Fibroblast of skin of left quadriceps (primary cell): ENCODE measurements around the gene HABP4.

Source experiments
- DNase-seq, 2 experiments: peaks; one replicate each; pipeline ENCODE4 v3.0.0-alpha.2; 2013; ENCODE audit warnings: low read depth in 2 of 2

The HABP4 gene, protein sequence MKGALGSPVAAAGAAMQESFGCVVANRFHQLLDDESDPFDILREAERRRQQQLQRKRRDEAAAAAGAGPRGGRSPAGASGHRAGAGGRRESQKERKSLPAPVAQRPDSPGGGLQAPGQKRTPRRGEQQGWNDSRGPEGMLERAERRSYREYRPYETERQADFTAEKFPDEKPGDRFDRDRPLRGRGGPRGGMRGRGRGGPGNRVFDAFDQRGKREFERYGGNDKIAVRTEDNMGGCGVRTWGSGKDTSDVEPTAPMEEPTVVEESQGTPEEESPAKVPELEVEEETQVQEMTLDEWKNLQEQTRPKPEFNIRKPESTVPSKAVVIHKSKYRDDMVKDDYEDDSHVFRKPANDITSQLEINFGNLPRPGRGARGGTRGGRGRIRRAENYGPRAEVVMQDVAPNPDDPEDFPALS

DNA sequence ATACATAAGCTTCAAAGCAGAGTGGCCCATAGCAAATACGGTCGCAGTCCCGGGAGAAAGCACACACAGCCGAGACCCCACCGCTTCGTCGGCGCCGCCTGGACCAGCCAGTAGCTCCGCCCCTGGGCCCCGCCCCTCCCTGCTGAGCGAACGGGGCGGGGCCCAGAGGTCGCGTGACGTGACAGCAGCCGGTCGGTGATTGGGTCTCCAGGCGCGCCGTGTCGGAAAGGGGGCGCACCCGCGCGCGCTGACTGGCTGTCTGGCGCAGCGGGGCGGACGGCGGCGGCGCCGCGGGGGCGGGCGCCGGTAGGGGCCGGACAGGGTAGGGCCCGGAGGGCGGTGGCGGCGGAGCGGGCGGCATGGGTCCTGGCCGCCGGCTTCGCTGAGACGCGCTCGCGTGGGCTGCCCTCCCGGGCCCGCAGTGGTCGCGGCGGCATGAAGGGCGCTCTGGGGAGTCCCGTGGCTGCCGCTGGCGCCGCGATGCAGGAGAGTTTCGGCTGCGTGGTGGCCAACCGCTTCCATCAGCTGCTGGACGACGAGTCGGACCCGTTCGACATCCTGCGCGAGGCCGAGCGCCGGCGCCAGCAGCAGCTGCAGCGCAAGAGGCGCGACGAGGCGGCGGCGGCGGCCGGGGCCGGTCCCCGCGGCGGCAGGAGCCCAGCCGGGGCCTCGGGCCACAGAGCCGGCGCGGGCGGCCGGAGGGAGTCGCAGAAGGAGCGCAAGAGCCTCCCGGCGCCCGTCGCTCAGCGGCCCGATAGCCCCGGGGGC lies at the start of gene HABP4:
HABP4 (plus strand) TSS at position 325 of the 768 bp plus-strand sequence; CDS start at position 436, 111 bp downstream.
- peak; percentile 84 to 87 for DNase-seq

DNA sequence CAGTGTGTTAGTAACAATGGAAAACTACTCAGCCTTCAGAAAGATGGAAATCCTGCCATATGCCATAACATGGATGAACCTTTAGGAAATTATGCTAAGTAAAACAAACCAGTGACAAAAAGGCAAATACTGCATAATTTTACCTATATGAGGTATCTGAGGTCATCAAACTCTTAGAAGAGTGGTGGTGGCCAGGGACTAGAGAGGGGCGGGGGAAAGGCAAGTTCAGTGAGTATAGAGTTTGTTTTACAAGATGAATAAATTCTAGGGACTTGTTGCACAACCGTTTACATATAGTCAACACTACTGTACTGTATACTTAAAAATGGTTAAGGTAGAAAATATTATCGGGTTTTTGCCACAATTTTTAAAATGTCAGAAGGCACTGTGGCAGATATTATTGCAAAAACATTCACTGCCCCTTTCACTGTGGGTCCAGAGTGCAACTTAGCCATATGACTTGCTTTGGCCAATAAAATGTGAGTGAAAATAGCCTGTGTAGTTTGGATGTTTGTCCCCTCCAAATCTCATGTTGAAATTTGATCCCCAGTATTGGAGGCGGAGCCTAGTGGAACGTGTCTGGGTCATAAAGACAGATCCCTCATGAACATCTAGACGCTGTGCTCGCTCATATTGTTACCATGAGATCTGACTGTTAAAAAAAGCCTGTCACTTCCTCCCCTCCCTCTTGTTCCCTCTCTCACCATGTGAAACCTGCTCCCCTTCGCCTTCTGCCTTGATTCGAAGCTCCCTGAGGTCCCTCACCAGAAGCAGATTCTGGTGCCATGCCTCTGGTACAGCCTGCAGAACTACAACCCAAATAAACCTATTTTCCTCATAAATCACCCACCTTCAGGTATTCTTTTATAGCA lies 41.3 kb upstream of the HABP4 start:
- DNase-seq, result no peak

DNA sequence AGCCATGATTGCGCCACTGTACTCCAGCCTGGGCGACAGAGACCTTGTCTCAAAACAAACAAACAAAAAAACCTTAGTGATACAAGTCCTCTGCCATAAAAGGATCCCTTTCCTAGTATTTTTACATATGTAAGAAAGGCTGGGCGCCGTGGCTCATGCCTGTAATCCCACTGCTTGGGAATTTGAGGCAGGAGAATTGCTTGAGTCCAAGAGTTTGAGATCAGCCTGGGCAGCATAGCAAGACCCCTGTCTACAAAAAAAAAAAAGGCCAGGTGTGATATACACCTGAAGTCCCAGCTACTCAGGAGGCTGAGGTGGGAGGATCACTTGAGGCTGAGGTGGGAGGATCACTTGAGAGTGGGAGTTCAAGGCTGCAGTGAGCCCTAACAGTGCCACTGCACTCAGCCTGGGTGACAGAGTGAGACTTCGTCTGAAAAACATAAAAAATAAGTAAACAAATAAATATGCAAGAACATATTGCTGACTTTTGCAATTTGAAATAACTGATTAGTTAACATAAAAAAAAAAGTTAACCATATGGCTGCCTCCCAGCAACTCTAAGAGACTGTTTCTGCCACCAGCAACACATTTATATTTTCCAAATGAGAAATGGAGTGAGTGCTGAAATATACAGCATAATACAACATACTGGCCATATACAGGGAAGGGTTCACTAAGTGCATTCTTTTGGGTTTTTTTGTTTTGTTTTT lies 38.7 kb upstream of the HABP4 start:
- no peak for DNase-seq

DNA sequence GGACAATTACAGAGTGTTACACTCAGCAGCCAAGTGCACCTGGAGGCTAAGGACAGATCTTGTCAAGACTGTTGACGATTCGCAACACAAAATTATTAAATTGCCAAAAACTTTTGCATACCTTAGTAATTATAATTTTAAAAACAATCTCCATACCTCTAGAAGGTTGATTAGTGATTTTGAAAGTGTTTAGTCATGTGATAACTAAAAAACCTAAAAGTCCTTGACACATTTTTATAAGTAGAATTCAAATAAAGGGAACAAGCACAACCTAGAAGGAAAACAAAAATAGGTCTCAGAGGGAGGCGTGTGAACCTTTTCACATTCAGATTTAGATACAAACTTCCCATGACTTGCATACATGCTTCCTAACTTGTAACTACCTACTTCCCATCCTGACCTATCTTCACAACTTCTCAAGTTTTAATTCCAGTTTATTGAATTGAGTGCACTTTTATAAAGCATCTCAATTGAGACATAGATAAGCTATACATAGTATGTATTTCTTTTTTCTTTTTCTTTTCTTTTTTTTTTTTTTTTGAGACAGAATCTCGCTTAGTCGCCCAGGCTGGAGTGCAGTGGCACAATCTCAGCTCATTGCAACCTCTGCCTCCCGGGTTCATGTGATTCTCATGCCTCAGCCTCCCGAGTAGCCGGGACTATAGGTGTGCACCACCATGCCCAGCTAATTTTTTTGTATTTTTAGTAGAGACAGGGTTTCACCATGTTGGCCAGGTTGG lies 37.6 kb upstream of the HABP4 start:
- DNase-seq, result no peak

DNA sequence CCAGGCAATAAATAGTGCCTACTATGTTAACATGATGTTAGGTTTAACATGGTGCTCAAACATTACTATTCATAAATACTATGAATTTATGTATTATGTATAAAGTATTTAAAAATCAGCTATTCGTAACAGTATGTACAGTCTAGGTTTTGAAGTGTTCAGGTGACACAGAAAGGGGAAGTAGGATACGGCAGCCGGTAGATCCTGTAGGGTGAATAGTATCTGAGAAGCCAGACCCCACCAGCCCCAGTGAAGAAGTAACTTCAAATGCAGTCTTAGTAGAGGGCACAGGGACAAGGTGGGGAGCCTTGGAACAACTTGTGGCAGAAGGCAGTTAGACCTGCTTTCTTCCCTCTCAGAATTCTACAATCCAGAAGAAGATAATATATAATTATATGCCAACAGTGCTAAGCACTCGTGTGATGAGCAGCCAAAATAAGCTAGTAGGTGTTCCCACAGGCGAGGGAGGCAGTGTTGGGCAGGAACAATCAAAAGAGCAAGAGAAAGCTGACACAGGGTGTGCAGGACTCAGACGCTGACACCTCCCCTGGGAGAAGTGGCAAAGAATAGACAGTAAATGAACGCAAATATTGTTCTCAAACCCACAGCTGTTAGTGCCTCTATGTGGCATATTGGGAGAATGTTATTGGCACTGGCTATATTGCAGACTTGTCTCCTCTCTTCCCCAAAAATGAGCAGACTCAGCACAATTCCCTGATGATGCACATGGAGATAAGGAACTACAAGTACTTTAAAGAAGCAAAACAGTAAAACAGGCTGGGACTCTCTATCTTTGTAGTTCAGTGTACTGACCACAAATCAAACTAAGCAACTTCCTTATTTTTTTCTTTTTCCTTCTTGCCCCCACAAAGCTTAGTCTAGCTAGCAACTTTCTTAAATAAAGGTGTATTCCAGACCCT lies 36.4 kb upstream of the HABP4 start:
- DNase-seq, result no peak

DNA sequence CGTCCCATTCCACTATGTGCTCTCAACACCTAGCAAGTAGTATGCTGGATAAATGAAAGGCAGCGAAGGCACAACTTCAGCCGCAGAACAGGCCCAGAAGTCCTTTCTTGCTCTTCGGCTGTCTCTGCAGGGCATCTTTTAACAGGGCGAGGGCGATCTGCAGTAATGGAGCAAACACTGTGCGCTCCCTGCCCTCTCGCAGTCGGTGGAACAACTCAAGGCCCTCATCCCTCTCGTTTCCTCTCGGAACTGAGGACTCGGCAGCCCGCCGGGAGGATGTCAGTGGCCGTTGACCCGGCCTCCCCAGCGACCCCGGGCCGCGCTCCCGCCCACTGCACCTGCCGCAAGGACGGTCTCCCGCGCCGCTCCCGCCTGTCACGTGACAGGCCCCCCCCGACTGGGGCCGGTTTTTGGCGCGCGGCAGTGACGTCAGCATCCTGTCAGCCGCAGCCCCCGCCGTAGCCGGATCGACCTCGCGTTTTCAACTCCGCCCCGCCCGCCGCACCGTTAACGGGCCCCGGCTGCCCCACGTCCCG lies 32.9 kb upstream of the HABP4 start:
- peak; percentile 37 to 49 for DNase-seq

DNA sequence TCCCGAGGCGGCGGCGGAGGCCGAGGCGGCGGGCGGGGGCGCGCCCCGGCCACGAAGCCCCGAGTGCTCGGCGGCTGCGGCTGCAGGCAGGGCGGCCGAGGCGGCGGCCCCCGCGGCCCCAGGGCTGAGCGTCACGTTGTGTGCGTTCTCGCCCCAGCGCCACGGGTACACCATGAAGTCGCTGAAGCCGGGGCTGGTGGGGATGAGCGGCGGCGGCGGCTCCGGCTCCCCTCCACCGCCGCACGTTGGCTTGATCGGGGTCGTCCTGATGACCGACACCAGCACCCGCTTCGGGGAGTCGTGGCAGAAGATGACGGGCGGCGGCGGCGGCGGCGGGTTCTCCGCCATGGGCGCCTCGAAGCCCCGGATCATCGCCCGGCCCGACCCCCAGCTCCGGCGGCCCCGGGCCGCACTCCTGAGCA lies 32.3 kb upstream of the HABP4 start:
- no peak for DNase-seq

DNA sequence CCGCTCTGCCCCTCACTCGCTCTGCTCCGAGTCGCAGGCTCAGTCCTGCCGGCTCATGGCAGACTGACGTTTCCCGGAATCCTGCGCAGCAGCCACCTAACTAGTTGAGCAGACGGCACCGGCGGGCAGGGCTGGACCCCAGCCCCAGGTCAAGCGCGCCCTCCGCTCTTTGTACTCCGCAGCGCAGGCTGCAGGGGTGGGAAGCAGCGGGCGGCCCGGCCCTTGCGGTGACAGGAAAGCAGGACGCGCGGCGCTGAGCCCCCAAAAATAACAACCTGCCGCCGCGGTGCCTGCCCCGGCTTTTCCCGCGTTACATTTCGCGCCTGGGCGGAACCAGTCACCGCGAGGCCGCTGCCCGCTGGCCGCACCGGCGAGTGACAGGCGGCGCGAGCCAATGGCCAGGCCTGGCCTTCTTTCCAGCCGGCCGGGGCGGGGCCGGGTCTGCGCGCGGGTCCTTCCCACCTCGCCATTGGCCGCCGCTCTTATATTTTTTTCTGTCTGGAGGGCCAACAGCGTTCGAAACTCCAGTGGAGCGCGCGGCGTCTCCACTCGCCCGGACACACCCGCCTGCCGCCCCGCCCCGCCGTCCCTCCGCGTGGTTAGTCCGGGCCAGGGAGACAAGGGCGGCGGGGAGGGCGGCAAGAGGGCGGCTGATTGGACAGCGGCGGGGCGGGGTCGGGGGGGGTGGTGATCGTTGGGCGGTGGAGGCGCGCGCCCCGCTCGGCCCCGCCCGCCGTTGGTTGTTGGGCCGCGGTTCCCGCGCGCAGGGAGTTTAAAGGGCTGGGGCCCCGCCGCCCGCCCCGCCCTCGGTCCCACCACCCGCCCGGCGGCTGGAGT lies 31.7 kb upstream of the HABP4 start, which contains the start of gene ZNF367:
ZNF367 (minus strand) TSS at position 288 of the 837 bp plus-strand sequence. CDS start 338 bp downstream, outside the sequence.
- DNase-seq, result peak; percentile 96

DNA sequence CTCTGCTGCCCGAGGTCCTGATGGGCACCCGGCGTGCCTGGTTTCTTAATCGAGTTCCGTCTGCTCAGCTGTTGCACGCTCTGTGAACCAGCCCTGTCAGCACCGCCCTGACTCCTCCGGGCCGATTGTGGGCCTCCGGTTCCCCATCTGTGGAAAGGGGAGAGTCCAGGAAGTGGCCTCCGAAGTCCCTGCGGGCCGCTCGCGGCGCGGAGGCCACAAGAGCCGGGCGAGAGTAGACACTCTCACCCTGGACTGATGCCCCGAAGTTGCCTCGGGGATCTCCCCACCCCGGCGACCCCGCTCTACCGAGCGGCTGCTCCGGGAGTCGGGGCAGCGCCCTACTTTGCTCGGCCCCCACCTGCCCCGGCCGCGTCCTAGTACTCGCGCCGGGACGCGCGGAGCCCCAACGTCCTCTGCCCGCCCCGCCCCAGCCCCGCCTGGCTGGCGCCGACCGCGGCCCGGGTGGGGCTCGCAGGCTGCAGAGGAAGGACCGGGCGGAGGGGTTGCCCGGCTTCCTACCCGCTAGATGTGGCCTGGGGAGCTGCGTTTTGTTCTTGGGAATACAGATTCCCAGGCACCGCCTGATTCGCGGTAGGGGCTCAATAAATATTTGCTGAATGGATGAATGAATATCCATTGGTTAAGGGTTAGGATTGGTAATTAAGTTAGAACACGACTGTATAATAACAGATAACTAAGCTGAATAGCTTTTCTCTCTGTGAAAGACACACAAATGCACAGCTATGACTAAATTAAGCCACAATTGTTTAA lies 30.9 kb upstream of the HABP4 start:
- DNase-seq, result no peak

DNA sequence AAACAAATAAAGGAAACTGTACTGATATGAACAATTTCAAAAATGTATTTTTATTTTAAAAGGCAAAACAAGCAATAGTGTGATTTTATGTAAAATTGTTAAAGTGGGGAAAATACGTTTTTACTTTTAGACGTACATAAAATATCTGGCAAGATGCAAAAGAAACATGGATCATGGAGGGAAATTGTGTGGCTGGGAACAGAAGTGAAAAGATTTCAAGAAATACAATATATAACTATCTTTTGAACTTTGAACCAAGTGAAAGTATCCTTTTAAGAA lies 30.3 kb upstream of the HABP4 start:
- no peak for DNase-seq

DNA sequence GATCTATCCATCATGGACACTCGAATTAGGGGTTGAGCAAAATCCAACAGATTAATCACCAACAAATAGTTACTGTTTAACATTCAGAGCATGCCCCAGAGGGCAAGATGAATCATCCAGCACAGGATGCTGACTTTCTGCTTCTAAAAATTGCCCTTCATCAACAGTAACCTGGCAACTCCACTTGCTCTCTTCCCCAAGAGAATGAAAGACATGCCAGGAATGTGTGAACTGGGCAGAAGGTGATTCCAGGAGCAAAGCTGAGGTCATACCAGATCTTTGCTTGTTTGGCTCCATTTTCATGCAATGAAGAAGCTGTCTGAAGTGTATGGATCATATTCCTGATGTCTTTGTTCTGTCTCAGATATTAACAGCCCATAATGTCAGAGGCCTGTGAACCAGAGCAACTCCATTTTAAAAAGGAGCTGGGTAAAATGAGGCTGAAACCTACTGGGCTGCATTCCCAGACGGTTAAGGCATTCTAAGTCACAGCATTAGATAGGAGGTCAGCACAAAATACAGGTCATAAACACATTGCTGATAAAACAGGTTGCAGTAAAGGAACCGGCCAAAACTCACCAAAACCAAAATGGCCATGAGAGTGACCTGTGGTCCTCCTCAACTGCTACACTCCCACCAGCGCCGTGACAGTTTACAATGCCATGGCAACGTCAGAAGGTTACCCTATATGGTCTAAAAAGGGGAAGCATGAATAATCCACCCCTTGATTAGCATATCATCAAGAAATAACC lies 29.3 kb upstream of the HABP4 start:
- DNase-seq, result peak; percentile 80 to 81

DNA sequence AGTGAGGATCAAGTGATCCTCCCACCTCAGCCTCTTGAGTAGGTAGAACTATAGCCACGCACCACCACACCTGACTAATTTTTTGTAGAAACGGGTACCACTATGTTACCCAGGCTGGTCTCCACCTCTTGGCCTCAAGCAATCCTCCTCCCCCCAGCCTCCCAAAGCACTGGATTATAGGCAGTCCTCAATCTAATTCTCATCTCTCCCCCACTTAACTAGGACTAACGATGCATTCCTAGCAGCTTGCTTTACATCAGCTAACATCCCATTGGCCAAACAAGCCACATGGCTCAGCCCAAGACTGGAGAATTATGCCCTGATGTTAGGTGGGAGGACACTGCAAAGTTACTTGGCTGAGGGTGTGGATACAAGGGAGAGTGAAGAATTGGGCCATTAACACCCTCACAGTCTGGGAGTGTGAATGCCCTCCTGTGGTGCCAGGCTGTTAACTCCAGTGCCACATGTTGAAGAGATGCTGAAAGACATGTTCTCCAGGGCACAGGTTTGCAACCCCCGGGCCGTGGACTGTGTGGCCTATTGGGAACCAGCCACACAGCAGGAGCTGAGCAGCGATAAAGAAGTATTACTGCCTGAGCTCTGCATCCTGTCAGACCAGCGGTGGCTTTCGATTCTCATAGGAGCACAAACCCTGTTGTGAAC lies 26.5 kb upstream of the HABP4 start:
- no peak for DNase-seq

DNA sequence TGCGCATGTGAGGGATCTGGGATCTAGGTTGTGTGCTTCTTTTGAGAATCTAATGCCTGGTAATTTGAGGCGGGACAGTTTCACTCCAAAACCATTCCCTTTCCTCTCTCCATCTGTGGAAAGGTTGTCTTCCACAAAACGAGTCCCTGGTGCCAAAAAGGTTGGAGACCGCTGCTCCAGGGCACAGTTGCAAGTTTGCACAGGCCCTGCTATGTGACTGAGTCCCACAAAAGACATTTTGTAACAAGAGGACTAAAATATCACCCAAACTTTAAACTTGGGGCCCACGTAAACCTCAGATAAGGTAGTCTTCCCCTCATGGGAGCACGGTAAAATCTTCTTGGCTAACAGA lies 26.0 kb upstream of the HABP4 start:
- DNase-seq, result no peak

DNA sequence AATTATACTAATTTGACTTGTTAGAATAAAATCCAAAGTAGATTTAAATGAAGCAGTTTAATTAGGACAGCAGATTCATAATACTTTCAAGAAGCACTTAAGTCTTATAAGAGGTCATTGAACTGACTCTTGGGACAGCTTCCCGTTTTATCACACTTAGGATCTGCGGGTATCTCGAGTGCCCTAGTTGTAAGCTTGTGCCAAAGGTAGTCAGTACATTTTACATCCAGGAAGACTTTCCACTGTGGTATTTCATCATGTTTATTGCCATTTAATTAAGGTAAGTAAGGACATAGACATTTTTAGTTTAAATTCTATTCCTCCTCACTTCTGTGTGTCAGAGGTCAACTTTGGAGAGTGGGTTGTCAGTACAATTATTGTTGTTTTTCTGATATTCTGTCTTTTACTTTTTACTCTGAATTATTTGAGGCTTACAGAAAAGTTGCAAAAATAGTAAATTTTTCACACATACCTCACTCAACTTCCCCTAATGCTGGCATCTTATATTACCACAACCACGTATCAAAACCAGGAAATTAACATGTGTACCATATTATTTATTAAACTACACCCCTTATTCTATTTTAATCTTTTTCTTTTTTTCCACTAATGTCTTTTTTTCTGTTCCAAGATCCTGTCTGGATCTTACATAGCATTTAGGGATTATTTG lies 24.3 kb upstream of the HABP4 start:
- DNase-seq, result no peak

DNA sequence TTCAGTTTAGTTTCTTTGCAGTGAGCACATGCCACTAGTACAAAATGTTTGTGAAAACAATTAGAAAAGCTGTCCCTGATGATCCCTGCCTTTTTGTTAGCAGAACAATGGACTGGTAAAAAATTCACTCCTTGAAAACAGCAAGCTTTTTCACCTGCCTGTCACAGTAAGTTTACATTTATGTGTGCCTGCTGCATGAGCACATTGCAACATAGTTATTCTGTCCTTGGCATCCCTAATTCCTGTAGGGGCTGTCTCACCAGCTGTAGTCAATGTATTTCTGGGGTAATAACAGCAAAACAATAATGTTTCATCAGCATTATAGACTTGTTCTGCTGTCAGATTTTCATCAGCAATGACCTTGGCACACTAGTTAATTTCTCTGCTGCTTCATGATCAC lies 20.2 kb upstream of the HABP4 start:
- DNase-seq, result no peak

DNA sequence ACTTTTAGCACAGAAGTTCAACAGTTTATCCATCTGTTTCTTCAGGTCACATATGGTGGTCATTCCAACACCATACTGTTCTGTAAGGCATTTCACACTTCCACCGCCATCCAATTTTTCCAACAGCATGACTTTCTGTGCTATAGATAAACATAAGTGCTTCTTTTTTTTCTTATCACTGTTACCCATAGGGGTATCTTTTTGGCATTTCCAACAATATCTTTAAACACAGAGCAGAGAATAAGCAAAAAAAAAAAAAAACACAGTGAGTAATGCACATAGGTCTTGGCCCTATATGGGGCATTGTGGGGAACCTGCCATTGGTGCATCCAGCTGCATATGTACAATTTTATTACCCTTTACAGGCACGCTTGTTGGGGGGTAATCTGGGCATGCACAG lies 19.6 kb upstream of the HABP4 start:
- DNase-seq, result no peak
